ENCODE data around the gene NCKAP5. TPM values are rescaled to one million over a fixed set of nuclear protein-coding genes. Genes with fewer than 3 reads are reported as not detected.

NCKAP5 gene
- 58.8 TPM for total RNA-seq

DNA sequence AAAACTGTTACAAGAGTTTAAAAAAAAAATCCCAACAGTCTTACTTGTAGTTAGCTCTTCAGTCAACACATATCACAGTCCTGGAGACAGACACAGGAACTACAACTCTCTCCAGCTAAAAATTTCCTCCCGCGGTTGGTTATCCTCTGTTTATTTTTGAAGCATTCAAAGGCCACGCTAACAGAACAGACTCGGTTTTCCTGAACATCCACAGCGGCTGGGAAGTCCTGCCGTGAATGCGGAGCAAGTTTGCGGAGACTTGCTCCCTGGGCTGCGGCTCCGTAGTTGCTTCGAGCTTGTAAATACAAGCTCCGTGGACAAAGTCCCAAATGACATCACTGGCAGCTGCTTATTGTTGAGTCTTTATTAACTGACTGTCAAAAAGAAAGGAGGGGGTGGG is at the start of gene NCKAP5:
TSS of gene NCKAP5 (minus strand) at position 292 of the 400 bp plus-strand sequence. CDS start 50,937 bp downstream, outside the sequence.

DNA sequence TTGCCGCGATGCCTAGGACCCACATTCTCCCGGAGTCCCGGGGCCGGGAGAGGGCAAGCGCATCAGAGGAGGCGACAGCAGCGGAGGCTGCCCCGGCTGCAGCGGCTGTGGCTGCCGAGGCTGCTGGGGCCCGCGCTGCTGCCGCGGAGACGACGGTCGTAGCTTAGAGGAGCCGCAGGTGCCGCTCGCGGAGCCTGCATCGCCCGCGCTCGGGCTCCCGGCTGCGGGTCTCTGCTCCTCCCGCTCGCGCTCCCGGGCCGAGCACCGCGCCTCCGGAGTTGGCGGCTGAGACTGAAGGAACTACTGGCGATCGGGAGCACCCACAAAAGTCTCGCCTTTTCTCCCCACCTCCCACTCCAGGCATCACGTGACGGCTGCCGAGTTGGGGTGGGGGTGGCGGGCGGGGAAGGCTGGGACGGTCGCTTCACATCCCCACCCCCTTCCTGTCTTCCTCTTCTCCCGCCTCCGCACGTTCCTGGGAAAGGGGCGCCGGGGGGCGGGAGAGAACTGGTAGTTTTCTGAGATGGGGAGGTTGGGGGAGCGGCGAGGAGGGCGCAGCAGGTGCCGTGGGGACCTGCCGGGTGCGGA is 898.3 kb downstream of the NCKAP5 start, which contains the start of gene LYPD1:
TSS of gene LYPD1 (minus strand) at position 298 of the 588 bp plus-strand sequence. CDS start at position 25, 273 bp downstream.

